ENCODE results near the gene ITPR1.

ITPR1 gene

GRCh38 chr3:4637265-4637664 is 144.1 kb downstream of the ITPR1 start:
- Histone ChIP-seq H3K9me2 (replicated peaks; ENCODE audit: low read depth, low read length) (no peaks in the 10 kb centered on the region), H3F3A (ENCODE audit: low read depth) (no peaks in the 10 kb centered on the region), H3K79me2 (ENCODE audit: insufficient read depth, low read length) (no peaks in the 10 kb centered on the region), H3K4me1 (ENCODE audit: insufficient read depth, low read length, poor library complexity, severe bottlenecking) (no peaks in the 10 kb centered on the region), H3K9me3 (ENCODE audit: insufficient read depth, low read depth, low read length) (no peaks in the 10 kb centered on the region), H3K4me3 (ENCODE audit: low read length, poor library complexity, severe bottlenecking) (no peak overlapping the region), H2AFZ (ENCODE audit: low read length) (no peak overlapping the region), H4K20me1 (ENCODE audit: insufficient read depth, low read length, poor library complexity, severe bottlenecking) (no peaks in the 10 kb centered on the region), H3K36me3 (ENCODE audit: insufficient read depth, low read length) (peaks cover 34% of the 10 kb centered on the region; the same call in 1 of the 2 replicates), H3K27me3 (ENCODE audit: insufficient read depth, low read length, poor library complexity, severe bottlenecking) (no peaks in the 10 kb centered on the region), H3K4me2 (ENCODE audit: low read depth, low read length, poor library complexity, severe bottlenecking) (no peak overlapping the region), H3K9ac (ENCODE audit: low read depth, low read length, poor library complexity, severe bottlenecking) (no peak overlapping the region)
- TF ChIP-seq CTCF (conservative IDR thresholded peaks at IDR 0.05; ENCODE audit: low read length) (no peak), EZH2phosphoT487 (IDR thresholded peaks at IDR 0.05; ENCODE audit: borderline replicate concordance) (no peak)

GRCh38 chr3:4641863-4642563 is 148.9 kb downstream of the ITPR1 start:
- Histone ChIP-seq H3K79me2 (ENCODE audit: insufficient read depth, low read length) (no peaks in the 10 kb centered on the region), H3K4me1 (ENCODE audit: insufficient read depth, low read length, poor library complexity, severe bottlenecking) (no peaks in the 10 kb centered on the region), H3K9ac (ENCODE audit: low read depth, low read length, poor library complexity, severe bottlenecking) (no peak overlapping the region), H3F3A (ENCODE audit: low read depth) (no peaks in the 10 kb centered on the region), H3K36me3 (ENCODE audit: insufficient read depth, low read length) (peaks cover 78% of the 10 kb centered on the region; the same call in 1 of the 2 replicates), H3K9me3 (ENCODE audit: insufficient read depth, low read depth, low read length) (no peaks in the 10 kb centered on the region), H3K27me3 (ENCODE audit: insufficient read depth, low read length, poor library complexity, severe bottlenecking) (no peaks in the 10 kb centered on the region), H2AFZ (ENCODE audit: low read length) (no peak overlapping the region), H3K4me2 (ENCODE audit: low read depth, low read length, poor library complexity, severe bottlenecking) (no peak overlapping the region), H4K20me1 (ENCODE audit: insufficient read depth, low read length, poor library complexity, severe bottlenecking) (no peaks in the 10 kb centered on the region), H3K9me2 (replicated peaks; ENCODE audit: low read depth, low read length) (no peaks in the 10 kb centered on the region), H3K4me3 (ENCODE audit: low read length, poor library complexity, severe bottlenecking) (no peak overlapping the region)
- no peak for TF ChIP-seq EZH2phosphoT487 (IDR thresholded peaks at IDR 0.05; ENCODE audit: borderline replicate concordance)
- no peak for TF ChIP-seq CTCF (conservative IDR thresholded peaks at IDR 0.05; ENCODE audit: low read length)

- Histone ChIP-seq H3K4me2 (ENCODE audit: low read depth, low read length, poor library complexity, severe bottlenecking) (no peak overlapping the region), H3K9me2 (replicated peaks; ENCODE audit: low read depth, low read length) (no peaks in the 10 kb centered on the region), H3K79me2 (ENCODE audit: insufficient read depth, low read length) (no peaks in the 10 kb centered on the region), H3K27me3 (ENCODE audit: insufficient read depth, low read length, poor library complexity, severe bottlenecking) (no peaks in the 10 kb centered on the region), H3K4me1 (ENCODE audit: insufficient read depth, low read length, poor library complexity, severe bottlenecking) (no peaks in the 10 kb centered on the region), H4K20me1 (ENCODE audit: insufficient read depth, low read length, poor library complexity, severe bottlenecking) (no peaks in the 10 kb centered on the region), H3K9me3 (ENCODE audit: insufficient read depth, low read depth, low read length) (no peaks in the 10 kb centered on the region), H2AFZ (ENCODE audit: low read length) (no peak overlapping the region), H3F3A (ENCODE audit: low read depth) (no peaks in the 10 kb centered on the region), H3K4me3 (ENCODE audit: low read length, poor library complexity, severe bottlenecking) (no peak overlapping the region), H3K9ac (ENCODE audit: low read depth, low read length, poor library complexity, severe bottlenecking) (no peak overlapping the region), H3K36me3 (ENCODE audit: insufficient read depth, low read length) (peaks cover 84% of the 10 kb centered on the region)
- TF ChIP-seq EZH2phosphoT487 (IDR thresholded peaks at IDR 0.05; ENCODE audit: borderline replicate concordance) (no peak), CTCF (conservative IDR thresholded peaks at IDR 0.05; ENCODE audit: low read length) (no peak)
Observed at GRCh38 chr3:4642611-4643010, 149.5 kb downstream of the ITPR1 start.

Measured in Loucy (cell line).